ENCODE measurements around the gene SALL4. TPM values are rescaled to one million over a fixed set of nuclear protein-coding genes. Genes with fewer than 3 reads are reported as not detected.
A peak's percentile ranks its signal among the peaks of the same experiment; 100 is the strongest.

Gene SALL4
- 276 and 279 TPM in 2 replicates for total RNA-seq (2021)
- long read RNA-seq, full-length matches to known transcripts, result 1,170 of 1,413 reads
- long read RNA-seq, partial matches to known transcripts, result 126 of 1,413 reads
- long read RNA-seq, other reads (novel, unspliced or antisense), result 117 of 1,413 reads

DNA sequence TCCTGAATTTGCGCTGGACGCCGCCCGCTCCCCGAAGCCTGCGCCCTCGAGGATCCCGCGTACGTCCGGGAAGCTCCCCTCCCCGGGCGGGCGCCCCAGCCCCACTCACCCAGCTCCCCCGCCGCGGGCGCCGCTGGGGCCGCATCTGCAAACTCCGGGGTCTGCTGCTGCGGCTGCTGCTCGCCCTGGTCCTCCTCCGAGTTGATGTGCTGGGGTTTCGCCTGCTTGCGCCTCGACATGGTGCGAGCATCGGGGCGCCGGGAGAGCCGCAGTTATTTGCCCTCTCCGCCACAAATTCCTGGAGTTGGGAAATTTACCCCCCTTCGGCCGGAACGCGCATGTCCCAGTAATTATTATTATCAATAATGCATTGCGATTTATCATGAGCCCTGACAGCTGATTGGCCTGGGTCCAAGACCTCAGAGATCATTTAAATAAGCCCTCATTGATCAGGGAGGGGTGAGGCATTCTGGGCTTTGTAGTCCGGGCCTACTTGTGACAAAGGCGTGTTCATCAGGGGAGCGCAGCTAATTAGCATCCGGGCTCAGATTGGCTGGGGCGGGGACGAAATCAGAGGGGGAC is at the start of gene SALL4:
Gene SALL4 (minus strand): TSS at position 352 of the 582 bp plus-strand sequence. CDS start 113 bp downstream, at position 239.
- Histone ChIP-seq H2AFZ (ENCODE audit: low read length) (no peak within 1 kb of the TSS), H3K4me2 (ENCODE audit: insufficient read depth, insufficient read length, low read length) (peak within 1 kb of the TSS; percentile 81), H3K9me3 (ENCODE audit: control insufficient read depth, low read depth, low read length) (no peaks in the 10 kb centered on the region), H3K4ac (ENCODE audit: low read depth, low read length) (peak within 1 kb of the TSS; percentile 64; the same call in 1 of the 2 replicates), H2BK12ac (ENCODE audit: insufficient read length, low read depth, low read length) (no peak within 1 kb of the TSS), H3K23me2 (ENCODE audit: insufficient read length, low read depth, low read length, poor library complexity, severe bottlenecking) (peaks cover 19% of the 10 kb centered on the region), H4K20me1 (ENCODE audit: control insufficient read depth, insufficient read depth, insufficient read length) (no peaks in the 10 kb centered on the region), H4K5ac (ENCODE audit: insufficient read length, low read depth, low read length) (no peak within 1 kb of the TSS), H2BK15ac (ENCODE audit: low read depth, low read length) (no peak within 1 kb of the TSS; the same call in 1 of the 2 replicates), H2BK20ac (ENCODE audit: low read depth, low read length, poor library complexity, severe bottlenecking) (no peak within 1 kb of the TSS), H3K14ac (ENCODE audit: insufficient read depth, low read length) (peak within 1 kb of the TSS; percentile 96), H3K79me2 (ENCODE audit: insufficient read depth, low read length) (peaks cover 26% of the 10 kb centered on the region), H3K27me3 (ENCODE audit: insufficient read depth, low read length) (no peaks in the 10 kb centered on the region), H2BK5ac (ENCODE audit: insufficient read length, low read length) (peak within 1 kb of the TSS; percentile 31), H3K79me1 (ENCODE audit: insufficient read depth, low read depth, low read length, poor library complexity, severe bottlenecking) (no peaks in the 10 kb centered on the region), H3K27ac (ENCODE audit: insufficient read length, low read depth, low read length) (peak within 1 kb of the TSS; percentile 88), H3K18ac (ENCODE audit: insufficient read length, low read depth, low read length) (peak within 1 kb of the TSS; percentile 90), H4K8ac (replicated peaks; ENCODE audit: insufficient read length, low read depth, low read length) (no peak within 1 kb of the TSS), H3T11ph (ENCODE audit: low read length) (peak within 1 kb of the TSS; percentile 22), H3K56ac (ENCODE audit: insufficient read length, low read depth, low read length) (peak within 1 kb of the TSS; percentile 89), H3K4me1 (ENCODE audit: insufficient read depth, low read length) (no peaks in the 10 kb centered on the region; the same call in 1 of the 2 replicates), H2BK120ac (ENCODE audit: low read depth, low read length, poor library complexity, severe bottlenecking) (peak within 1 kb of the TSS; percentile 24), H3K23ac (ENCODE audit: insufficient read length, low read depth, low read length) (no peak within 1 kb of the TSS), H2AK5ac (ENCODE audit: insufficient read length, low read length) (no peak within 1 kb of the TSS), H3K9ac (ENCODE audit: extremely low read depth, insufficient read length, low read length) (peak within 1 kb of the TSS; percentile 95), H4K91ac (ENCODE audit: insufficient read length, low read depth, low read length) (peak within 1 kb of the TSS; percentile 74)
- Mint-ChIP-seq H3K4me3 (peak within 1 kb of the TSS; percentile 97 to 98), H3K4me1 (peaks cover 31 to 34% of the 10 kb centered on the region in 2 experiments), H3K27ac (peak within 1 kb of the TSS; percentile 97 to 100 (median 99)), H3K36me3 (ENCODE audit: insufficient read depth in 1 of 3, low read depth in 3 of 3) (peaks cover 5 to 19% (median 7%) of the 10 kb centered on the region in 3 experiments), H3K9me3 (peaks cover 0 to 3% of the 10 kb centered on the region in 2 experiments; a peak in 3 of 5 replicates), H3K27me3 (ENCODE audit: low read depth) (no peaks in the 10 kb centered on the region; the same call in 1 of the 2 replicates)
- WGBS (ENCODE audit: extremely low coverage, insufficient read length, low lambda C conversion rate), result no CpG with 5 or more reads among the region's 44 CpGs
- peak; percentile 96 for DNase-seq
- TF ChIP-seq, protein P1, sequence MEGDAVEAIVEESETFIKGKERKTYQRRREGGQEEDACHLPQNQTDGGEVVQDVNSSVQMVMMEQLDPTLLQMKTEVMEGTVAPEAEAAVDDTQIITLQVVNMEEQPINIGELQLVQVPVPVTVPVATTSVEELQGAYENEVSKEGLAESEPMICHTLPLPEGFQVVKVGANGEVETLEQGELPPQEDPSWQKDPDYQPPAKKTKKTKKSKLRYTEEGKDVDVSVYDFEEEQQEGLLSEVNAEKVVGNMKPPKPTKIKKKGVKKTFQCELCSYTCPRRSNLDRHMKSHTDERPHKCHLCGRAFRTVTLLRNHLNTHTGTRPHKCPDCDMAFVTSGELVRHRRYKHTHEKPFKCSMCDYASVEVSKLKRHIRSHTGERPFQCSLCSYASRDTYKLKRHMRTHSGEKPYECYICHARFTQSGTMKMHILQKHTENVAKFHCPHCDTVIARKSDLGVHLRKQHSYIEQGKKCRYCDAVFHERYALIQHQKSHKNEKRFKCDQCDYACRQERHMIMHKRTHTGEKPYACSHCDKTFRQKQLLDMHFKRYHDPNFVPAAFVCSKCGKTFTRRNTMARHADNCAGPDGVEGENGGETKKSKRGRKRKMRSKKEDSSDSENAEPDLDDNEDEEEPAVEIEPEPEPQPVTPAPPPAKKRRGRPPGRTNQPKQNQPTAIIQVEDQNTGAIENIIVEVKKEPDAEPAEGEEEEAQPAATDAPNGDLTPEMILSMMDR (conservative IDR thresholded peaks at IDR 0.05), result no peak
